ENCODE results near the gene TRRAP.
"Not testable (repeated sequence)": the region's sequence is repeated elsewhere in the genome, so short reads cannot be mapped to it uniquely, and the experiment has no call there.

TRRAP gene

GRCh38 chr7:98878365-98879197, at the start of gene TRRAP:
TSS of gene TRRAP (plus strand) at chr7:98878532. CDS start at chr7:98881151, 2,619 bp downstream.
- in situ Hi-C loops (cut with MboI; ENCODE audit: low sequenced_read_pairs): no loop called here

DNA sequence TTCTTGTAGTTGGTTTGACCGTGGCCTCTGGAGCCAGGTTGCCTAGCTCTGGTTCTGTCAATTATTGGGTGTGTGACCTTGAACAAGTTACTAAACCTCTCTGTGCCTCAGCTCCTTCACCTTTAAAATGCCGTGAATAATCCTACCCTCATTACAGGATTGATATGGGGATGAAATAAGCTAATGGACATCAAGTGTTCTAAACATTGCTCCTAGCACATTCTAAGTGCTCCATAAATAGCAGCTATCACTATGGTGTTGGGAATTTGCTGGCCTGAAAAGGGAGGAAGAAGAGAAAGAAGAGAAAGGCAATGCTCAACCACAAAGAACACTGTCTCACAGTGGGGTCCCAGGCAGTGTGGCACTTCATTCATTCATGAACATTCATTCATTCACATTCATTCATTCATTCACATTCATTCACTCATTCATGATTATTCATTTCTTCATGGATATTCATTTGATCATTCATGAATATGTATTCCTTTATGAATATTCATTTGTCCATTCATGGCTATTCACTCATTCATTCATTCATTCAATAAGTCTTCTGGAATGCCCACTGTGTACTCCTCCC, 47.3 kb upstream of the TRRAP start:
- in situ Hi-C loops (cut with MboI; ENCODE audit: low sequenced_read_pairs): no loop called here

- in situ Hi-C loops (cut with MboI; ENCODE audit: low sequenced_read_pairs): no loop called here
Observed at GRCh38 chr7:98831641-98832221, 46.6 kb upstream of the TRRAP start.

DNA sequence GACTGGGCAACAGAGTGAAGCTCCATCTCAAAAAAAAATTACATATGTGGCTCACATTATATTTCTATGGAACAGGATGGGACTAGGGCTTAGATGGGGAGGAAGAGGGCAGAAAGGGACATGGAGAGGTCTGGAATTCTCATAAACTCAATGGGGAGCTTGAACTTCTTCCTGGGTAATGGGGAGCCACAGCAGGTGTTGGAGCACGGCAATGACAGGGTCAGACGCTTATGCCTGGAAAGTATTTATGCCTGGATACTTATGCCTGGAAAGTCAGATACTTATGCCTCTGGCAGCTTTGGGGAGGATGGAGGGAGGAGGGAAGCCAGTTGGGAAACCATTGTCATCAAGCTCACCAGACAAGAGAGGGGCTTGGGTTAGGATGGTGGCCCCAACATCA, 45.3 kb upstream of the TRRAP start:
- in situ Hi-C loops (cut with MboI; ENCODE audit: low sequenced_read_pairs): no loop called here

DNA sequence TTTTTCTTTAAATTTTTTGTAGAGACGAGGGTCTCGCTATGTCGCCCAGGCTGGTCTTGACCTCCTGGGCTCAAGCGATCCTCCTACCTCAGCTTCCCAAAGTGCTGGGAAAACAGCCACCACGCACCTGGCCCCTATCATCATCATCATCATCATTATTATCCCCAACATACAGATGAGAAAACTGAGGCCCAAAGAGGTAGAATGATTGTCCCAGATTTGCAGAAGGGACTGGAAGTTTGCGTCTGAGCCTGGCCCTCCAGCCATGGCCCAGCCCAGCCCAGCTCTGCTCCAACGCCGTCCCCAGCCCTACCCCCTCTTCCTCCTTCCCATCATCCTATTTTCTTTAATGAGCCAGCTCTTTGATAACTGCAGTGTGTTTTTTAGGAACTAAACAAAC, 43.4 kb upstream of the TRRAP start:
- in situ Hi-C loops (cut with MboI; ENCODE audit: low sequenced_read_pairs): no loop called here

DNA sequence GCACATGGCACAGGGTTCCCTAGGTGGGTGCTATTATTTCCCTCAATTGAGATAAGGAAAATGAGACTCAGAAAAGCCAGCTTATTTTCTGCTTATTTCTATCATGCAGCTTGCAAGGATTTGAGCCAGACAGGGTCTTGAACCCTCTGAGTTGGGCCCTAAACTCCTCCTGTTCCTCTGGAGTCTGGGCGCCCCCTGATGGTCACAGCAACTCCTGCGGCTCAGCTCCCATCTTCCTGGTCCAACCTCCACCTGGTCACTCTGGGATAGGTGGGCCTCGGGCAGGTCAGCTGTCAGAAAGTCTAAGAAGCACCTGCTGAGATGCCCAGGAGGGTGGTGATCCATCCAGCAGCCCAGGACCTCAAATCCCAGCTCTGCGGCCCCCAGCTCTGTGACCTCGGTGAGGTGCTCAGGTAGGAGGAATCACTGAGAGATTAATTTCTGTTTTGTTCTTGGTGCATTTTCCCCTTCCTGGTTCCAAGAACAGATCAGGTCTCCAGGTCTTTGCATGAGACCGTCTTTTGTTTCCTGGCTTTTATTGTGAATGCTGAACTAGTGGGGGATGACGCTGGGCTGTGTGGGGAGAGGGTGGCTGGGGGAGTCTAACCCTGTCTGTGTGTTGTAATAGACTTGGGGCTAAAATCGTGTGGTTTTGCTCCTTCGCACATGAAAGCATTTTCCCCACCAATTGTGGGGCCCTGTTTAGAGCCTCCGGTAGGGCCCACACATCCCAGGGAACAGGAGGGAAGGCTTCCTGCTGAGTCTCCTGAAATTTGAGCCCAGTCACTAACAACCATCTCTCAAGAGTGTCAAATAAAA, 41.3 kb upstream of the TRRAP start:
- in situ Hi-C loops (cut with MboI; ENCODE audit: low sequenced_read_pairs): no loop called here

- in situ Hi-C loops (cut with MboI; ENCODE audit: low sequenced_read_pairs): no loop called here
Observed at GRCh38 chr7:98837630-98837972, 40.7 kb upstream of the TRRAP start.

DNA sequence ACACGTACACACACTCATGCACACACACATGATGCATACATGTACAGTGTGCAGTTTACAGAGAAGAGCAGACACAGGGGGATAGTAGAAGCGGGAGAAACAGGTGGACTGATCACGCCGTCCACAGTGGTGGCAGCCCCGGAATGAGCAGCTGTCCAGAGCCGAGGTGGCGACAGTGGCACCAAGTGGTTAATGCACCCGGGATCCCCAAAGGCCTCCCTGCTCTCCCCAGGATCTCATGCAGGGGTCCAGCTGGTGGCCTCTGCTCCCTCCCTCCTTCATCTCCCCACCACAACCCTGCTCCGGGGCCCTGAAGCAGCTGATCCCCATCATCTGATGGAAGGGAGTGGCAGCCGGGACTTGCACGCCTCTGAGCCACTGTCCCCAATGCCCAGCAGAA, 38.2 kb upstream of the TRRAP start:
- in situ Hi-C loops (cut with MboI; ENCODE audit: low sequenced_read_pairs): no loop called here

DNA sequence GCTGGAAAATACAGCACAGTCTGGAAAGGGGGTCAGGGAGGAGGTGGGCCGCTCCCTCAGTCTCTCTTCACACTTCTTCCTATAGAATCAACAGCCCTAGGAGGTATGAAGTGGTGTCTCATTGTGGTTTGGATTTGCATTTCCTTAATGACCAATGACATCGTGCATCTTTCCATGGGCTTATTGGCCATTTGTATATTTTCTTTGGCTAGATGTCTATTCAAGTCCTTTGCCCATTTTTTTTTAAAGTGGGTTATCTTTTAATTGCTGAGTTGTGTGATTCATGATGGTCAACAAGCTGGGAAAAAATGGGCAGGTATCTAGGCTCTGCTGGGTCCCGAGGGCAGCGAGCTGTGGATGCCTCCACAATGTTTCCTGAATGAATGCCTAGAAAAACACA, 37.6 kb upstream of the TRRAP start:
- in situ Hi-C loops (cut with MboI; ENCODE audit: low sequenced_read_pairs): no loop called here

GRCh38 chr7:98841179-98841997, 36.9 kb upstream of the TRRAP start:
- in situ Hi-C loops (cut with MboI; ENCODE audit: low sequenced_read_pairs): no loop called here

- in situ Hi-C loops (cut with MboI; ENCODE audit: low sequenced_read_pairs): not testable (repeated sequence)
Observed at GRCh38 chr7:98842552-98842951, 35.8 kb upstream of the TRRAP start.

GRCh38 chr7:98848918-98849317, 29.4 kb upstream of the TRRAP start:
- in situ Hi-C loops (cut with MboI; ENCODE audit: low sequenced_read_pairs): no loop called here

- in situ Hi-C loops (cut with MboI; ENCODE audit: low sequenced_read_pairs): no loop called here
Observed at GRCh38 chr7:98852826-98853225, 25.5 kb upstream of the TRRAP start.

DNA sequence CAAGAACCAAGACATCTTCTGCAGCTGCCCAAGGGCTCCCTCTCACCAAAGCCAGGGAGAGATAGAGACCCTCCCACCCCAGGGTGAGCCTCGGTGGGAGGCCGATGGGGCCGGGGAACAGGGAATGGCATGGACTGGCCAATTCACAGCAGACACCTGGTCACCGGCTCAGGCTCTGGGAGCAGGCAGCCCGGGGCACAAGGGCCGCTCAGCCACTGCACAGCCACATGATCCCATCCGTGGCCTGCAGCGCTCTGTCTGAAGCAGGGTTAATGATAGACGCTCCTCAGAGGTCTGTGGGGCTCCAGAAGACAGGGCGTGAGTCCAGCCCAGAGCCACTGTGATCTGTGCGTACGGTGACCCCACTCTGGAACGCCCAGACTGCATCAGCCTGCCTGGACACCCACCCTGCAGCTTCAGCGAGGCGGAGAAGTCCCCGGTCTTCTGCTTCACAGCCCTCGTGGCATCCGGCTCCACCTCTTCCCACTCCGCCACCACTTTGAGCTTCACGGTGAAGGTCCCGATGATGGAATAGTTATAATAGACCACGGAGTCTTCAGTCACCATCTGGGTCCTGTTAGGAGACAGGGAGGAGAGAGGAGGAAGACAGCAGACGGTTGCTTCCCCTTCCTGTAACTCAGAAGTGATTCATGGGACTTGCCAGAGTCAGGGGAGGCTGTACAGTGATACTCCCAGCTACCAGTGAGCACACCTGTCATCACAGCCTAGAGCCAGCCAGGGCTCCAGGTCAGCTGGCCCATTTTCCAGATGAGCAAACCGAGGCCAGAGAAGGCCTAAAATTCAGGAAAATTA, 22.5 kb upstream of the TRRAP start:
- in situ Hi-C loops (cut with MboI; ENCODE audit: low sequenced_read_pairs): no loop called here

DNA sequence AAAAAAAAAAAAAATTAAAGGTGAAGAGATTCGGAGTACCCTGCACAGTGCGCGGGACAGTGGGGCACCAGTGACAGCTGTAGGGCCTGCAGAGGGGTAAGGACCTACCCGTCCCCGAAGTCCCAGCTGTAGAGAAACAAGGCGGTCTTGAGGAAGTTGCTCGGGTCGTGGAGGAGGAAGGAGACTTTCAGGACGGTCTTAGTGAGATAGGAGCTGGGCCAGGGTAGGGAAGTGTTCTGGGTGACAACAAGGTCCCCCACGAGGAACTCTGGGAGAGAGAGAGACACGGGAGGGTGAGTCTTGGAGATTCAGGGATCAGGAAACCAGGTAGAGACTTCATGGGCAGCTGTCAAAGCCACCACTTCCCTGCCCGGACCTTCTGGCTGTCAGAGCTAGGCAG, 18.3 kb upstream of the TRRAP start:
- in situ Hi-C loops (cut with MboI; ENCODE audit: low sequenced_read_pairs): no loop called here

- in situ Hi-C loops (cut with MboI; ENCODE audit: low sequenced_read_pairs): no loop called here
Observed at GRCh38 chr7:98862203-98862602, 16.1 kb upstream of the TRRAP start.

DNA sequence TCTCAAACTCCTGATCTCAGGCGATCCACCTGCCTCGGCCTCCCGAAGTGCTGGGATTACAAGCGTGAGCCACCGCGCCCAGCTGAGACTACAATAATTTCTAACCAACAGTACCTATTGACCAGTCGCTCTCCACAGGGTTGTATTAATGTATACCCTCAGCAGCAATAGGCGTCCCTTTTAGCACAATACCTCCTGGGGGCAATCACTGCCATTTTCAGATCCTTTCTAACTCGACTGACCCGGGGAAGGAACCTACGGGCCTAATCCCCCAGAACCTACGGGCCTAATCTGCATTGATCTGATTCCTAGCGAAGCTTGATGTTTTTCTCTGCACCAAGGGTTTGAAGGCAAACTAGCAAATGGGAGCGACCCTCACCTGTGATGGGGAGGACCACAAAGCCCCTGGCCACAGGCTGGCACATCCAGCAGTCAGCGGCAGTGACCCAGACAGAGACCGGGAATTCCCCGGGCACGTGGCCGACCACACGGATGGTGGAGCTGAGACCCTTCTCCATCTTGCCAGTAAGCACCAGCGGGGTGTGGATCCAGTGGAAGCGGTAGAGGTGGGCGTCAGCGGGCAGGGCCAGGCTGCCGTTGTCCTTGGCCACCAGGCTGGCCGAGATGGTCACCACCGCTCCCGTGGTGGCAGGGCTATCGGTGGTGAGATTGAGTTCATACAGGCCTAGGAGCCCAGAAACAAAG, 15.5 kb upstream of the TRRAP start:
- in situ Hi-C loops (cut with MboI; ENCODE audit: low sequenced_read_pairs): no loop called here

DNA sequence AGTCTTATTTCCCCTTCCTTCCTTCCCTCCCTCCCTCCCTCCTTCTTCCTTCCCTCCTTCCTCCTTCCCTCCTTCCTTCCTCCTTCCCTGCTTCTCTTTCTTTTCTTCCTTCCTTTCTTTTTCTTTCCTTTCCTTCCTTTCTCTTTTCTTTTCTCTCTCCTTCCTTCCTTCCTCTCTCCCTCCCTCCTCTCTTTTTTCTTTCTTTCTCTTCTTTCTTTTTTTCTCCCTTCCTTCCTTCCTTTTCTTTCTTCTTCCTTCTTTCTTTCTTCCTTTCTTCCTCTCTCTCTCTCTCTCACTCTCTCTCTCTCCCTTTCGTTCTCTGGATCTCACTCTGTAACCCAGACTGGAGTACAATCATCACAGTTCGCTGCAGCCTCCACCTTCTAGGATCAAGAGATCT, 14.7 kb upstream of the TRRAP start:
- in situ Hi-C loops (cut with MboI; ENCODE audit: low sequenced_read_pairs): no loop called here

GRCh38 chr7:98864731-98865453, 13.4 kb upstream of the TRRAP start:
- in situ Hi-C loops (cut with MboI; ENCODE audit: low sequenced_read_pairs): no loop called here
